Keratinocyte (primary cell): ENCODE measurements around the gene CD24. TPM values are rescaled to one million over a fixed set of nuclear protein-coding genes. Genes with fewer than 3 reads are reported as not detected.
"Not testable (repeated sequence)": the region's sequence is repeated elsewhere in the genome, so short reads cannot be mapped to it uniquely, and the experiment has no call there.

ENCODE experiments used
- DNase-seq: peaks from one replicate; pipeline ENCODE4 v3.0.0-alpha.2; 2011; ENCODE audit warnings: low read depth, missing footprints, low spot score
- FAIRE-seq: peaks from 2 replicates; lab custom pipeline; 2011; peaks lifted over from hg19 to GRCh38; lab: Jason Lieb, UNC
- H2AFZ ChIP-seq: 2 replicates; pipeline ENCODE4 v1.6.0; 2012; ENCODE audit warnings: low read length, control low read depth, inconsistent platforms; ENCODE audit not compliant: control insufficient read depth
- H3K27ac ChIP-seq: 2 replicates; pipeline ENCODE4 v1.5.1; 2011; ENCODE audit warnings: low read length; ENCODE audit not compliant: control insufficient read depth, insufficient read depth
- H3K27me3 ChIP-seq: 3 replicates; pipeline ENCODE4 v1.6.0; 2011; ENCODE audit warnings: low read length; ENCODE audit not compliant: control insufficient read depth, insufficient read depth; ENCODE audit errors: extremely low read depth
- H3K36me3 ChIP-seq, 2 experiments: 2 replicates in 1 of 2; 3 replicates in 1 of 2; pipeline ENCODE4 v1.5.1; 2011; ENCODE audit warnings: low read length in 2 of 2, mild to moderate bottlenecking in 1 of 2; ENCODE audit not compliant: control insufficient read depth in 2 of 2, insufficient read depth in 2 of 2; ENCODE audit errors: extremely low read depth in 1 of 2
- H3K4me1 ChIP-seq: 3 replicates; pipeline ENCODE4 v1.5.1; 2011; ENCODE audit warnings: low read length; ENCODE audit not compliant: control insufficient read depth, insufficient read depth; ENCODE audit errors: extremely low read depth
- H3K4me2 ChIP-seq: 3 replicates; pipeline ENCODE4 v1.6.0; 2011; ENCODE audit warnings: low read depth, low read length; ENCODE audit not compliant: control insufficient read depth, insufficient read depth; ENCODE audit errors: extremely low read depth
- H3K4me3 ChIP-seq, 3 experiments: fragments of 200-600 bp in 1 of 3; sonication (generic) in 1 of 3; 2 replicates in 2 of 3; 3 replicates in 1 of 3; pipeline ENCODE4 v1.5.1; 2011 to 2016; ENCODE audit warnings: low read length in 3 of 3, mild to moderate bottlenecking in 3 of 3, control low read depth in 2 of 3, inconsistent platforms in 1 of 3, low read depth in 1 of 3, mixed read lengths in 1 of 3, mixed run types in 1 of 3, moderate library complexity in 1 of 3; ENCODE audit not compliant: control insufficient read depth in 2 of 3, insufficient read depth in 2 of 3; ENCODE audit errors: extremely low read depth in 1 of 3
- H3K79me2 ChIP-seq: 2 replicates; pipeline ENCODE4 v1.6.0; 2012; ENCODE audit warnings: low read length; ENCODE audit not compliant: control insufficient read depth, insufficient read depth
- H3K9ac ChIP-seq: 3 replicates; pipeline ENCODE4 v1.6.0; 2011; ENCODE audit warnings: low read length; ENCODE audit not compliant: control insufficient read depth, insufficient read depth; ENCODE audit errors: extremely low read depth
- H3K9me1 ChIP-seq: 3 replicates; pipeline ENCODE4 v1.6.0; 2011; ENCODE audit warnings: low read length; ENCODE audit not compliant: control insufficient read depth, insufficient read depth; ENCODE audit errors: extremely low read depth
- H3K9me3 ChIP-seq: 2 replicates; pipeline ENCODE4 v1.5.1; 2012; ENCODE audit warnings: low read depth, low read length; ENCODE audit not compliant: control insufficient read depth
- H4K20me1 ChIP-seq: 3 replicates; pipeline ENCODE4 v1.6.0; 2011; ENCODE audit warnings: low read length; ENCODE audit not compliant: control insufficient read depth, insufficient read depth; ENCODE audit errors: extremely low read depth
- EZH2 ChIP-seq: IDR thresholded peaks from one replicate; pipeline ENCODE4 v1.6.1; 2012; ENCODE audit warnings: inconsistent platforms, mild to moderate bottlenecking, low read length, moderate library complexity
- dilution Hi-C: fragments of 300-500 bp; cut with MboI; formaldehyde crosslinking; loops from one replicate; pipeline ENCODE4 v1.7.0; 2020; ENCODE audit warnings: low sequenced_read_pairs; ENCODE audit not compliant: extremely low pct_ligation_motif_present
- polyA plus RNA-seq, 5 experiments: library from polyadenylated mRNA; depleted of rRNA in 3 of 5; stranded (reverse) in 3 of 5; stranded (forward) in 1 of 5; unstranded in 1 of 5; fragments of >200 nt; gene quantifications; 1 replicate in 1 of 5; 2 replicates in 3 of 5; 3 replicates in 1 of 5; pipeline versions ENCODE4 v1.2.1 to v1.2.3, GENCODE V29; 2011 to 2012; ENCODE audit warnings: missing spikeins in 2 of 5, low read depth in 1 of 5, low replicate concordance in 1 of 5
- TF ChIP-seq, protein P1 (sequence below), 3 experiments: IDR thresholded peaks in 1 of 3; conservative IDR thresholded peaks in 1 of 3; optimal IDR thresholded peaks in 1 of 3; 2 replicates in 2 of 3; 3 replicates in 1 of 3; pipeline versions ENCODE3 to v1.5.1; 2011; ENCODE audit warnings: low read length in 3 of 3, mild to moderate bottlenecking in 3 of 3, moderate library complexity in 2 of 3, control low read depth in 1 of 3, inconsistent platforms in 1 of 3; ENCODE audit not compliant: insufficient read depth in 2 of 3; ENCODE audit errors: extremely low read depth in 1 of 3

CD24 gene
- polyA plus RNA-seq, 1 donor (not counting 4 experiments of a cell fraction or from before 2014, with no cell fraction given), result 681 TPM

DNA sequence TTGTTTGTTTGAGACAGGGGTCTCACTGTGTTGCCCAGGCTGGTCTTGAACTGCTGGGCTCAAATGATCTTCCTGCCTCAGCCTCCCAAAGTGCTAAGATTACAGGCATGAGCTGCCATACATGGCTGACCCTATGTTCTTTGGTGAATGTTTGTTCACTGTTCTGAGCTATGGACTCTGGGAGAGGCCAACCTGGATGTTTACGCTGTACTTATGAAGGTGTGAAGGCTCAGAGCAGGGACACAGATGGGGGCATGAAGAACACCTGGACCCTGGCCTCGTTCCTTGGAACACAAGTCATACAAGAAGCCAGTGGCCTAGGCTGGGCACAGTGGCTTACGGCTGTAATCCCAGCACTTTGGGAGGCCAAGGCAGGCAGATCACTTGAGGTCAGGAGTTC is 21.1 kb upstream of the CD24 start:
- Histone ChIP-seq H3K4me3 (no peak overlapping the region), H3K4me2 (no peak overlapping the region), H3K4me1 (no peaks in the 10 kb centered on the region), H3K27me3 (no peaks in the 10 kb centered on the region), H3K9me1 (no peaks in the 10 kb centered on the region), H3K9me3 (no peaks in the 10 kb centered on the region), H3K79me2 (no peaks in the 10 kb centered on the region), H4K20me1 (no peaks in the 10 kb centered on the region), H3K27ac (no peak overlapping the region), H2AFZ (no peak overlapping the region), H3K9ac (no peak overlapping the region), H3K36me3 (no peaks in the 10 kb centered on the region)
- no peak for TF ChIP-seq EZH2
- TF ChIP-seq, protein P1, sequence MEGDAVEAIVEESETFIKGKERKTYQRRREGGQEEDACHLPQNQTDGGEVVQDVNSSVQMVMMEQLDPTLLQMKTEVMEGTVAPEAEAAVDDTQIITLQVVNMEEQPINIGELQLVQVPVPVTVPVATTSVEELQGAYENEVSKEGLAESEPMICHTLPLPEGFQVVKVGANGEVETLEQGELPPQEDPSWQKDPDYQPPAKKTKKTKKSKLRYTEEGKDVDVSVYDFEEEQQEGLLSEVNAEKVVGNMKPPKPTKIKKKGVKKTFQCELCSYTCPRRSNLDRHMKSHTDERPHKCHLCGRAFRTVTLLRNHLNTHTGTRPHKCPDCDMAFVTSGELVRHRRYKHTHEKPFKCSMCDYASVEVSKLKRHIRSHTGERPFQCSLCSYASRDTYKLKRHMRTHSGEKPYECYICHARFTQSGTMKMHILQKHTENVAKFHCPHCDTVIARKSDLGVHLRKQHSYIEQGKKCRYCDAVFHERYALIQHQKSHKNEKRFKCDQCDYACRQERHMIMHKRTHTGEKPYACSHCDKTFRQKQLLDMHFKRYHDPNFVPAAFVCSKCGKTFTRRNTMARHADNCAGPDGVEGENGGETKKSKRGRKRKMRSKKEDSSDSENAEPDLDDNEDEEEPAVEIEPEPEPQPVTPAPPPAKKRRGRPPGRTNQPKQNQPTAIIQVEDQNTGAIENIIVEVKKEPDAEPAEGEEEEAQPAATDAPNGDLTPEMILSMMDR (optimal IDR thresholded peaks at IDR 0.05 in 1 of 3, IDR thresholded peaks at IDR 0.05 in 1 of 3, conservative IDR thresholded peaks at IDR 0.05 in 1 of 3; ENCODE audit: extremely low read depth in 1 of 3, insufficient read depth in 2 of 3, low read length in 3 of 3), result no peak
- DNase-seq, result no peak
- FAIRE-seq, result no peak
- dilution Hi-C loops, result no loop called here

DNA sequence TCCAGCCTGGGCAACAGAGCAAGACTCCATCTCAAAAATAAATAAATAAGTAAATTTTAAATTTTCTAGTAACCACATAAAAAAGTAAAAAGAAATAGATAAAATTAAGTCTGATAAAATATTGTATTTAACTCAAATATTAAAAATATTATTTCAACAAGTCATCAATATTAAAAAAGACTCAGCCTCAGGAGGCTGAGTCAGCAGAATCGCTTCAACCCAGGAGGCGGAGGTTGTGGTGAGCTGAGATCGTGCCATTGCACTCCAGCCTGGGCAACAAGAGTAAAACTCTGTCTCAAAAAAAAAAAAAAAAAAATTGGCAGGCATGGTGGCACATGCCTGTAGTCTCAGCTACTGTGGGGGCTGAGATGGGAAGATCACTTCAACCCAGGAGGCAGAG is 15.2 kb upstream of the CD24 start:
- H3K9me3 ChIP-seq, H3K4me2 ChIP-seq, FAIRE-seq: not testable (repeated sequence)

DNA sequence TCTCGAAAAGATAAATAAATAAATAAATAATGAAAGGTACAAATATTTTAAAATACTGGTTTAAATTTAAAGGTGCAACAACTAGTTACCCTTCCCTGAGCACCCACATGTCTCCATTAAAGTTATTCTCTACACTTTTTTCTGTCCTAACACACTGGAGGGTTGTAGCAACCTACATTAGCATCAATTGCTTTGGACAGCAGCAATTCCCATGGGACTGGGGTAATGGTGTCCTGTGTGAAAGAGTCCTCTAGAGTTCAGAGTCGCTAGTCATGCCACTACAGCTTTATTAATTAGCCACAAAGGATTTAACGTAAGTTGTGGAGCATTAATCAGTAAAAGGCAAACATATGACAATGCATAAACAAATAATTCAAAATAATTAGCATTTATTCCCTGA is 14.1 kb upstream of the CD24 start:
- H2AFZ ChIP-seq, result no peak overlapping the region
- H3K27me3 ChIP-seq, result no peaks in the 10 kb centered on the region
- H3K9ac ChIP-seq, result no peak overlapping the region
- H3K79me2 ChIP-seq, result no peaks in the 10 kb centered on the region
- FAIRE-seq (no peak), DNase-seq (no peak)
- no peak for TF ChIP-seq EZH2
- TF ChIP-seq, protein P1 (optimal IDR thresholded peaks at IDR 0.05 in 1 of 3, IDR thresholded peaks at IDR 0.05 in 1 of 3, conservative IDR thresholded peaks at IDR 0.05 in 1 of 3; ENCODE audit: extremely low read depth in 1 of 3, insufficient read depth in 2 of 3, low read length in 3 of 3), result no peak
- no peaks in the 10 kb centered on the region for H3K9me1 ChIP-seq
- no peaks in the 10 kb centered on the region for H3K9me3 ChIP-seq
- H3K4me2 ChIP-seq, result no peak overlapping the region
- H4K20me1 ChIP-seq, result no peaks in the 10 kb centered on the region
- no peaks in the 10 kb centered on the region for H3K4me1 ChIP-seq
- H3K4me3 ChIP-seq, result no peak overlapping the region
- dilution Hi-C loops, result no loop called here
- no peaks in the 10 kb centered on the region for H3K36me3 ChIP-seq
- no peak overlapping the region for H3K27ac ChIP-seq

More for the DNA sequence above, 15.2 kb upstream of the CD24 start:
- H3K9ac ChIP-seq, H3K36me3 ChIP-seq, H3K4me3 ChIP-seq, H3K27me3 ChIP-seq, DNase-seq, H3K79me2 ChIP-seq, H3K27ac ChIP-seq, H2AFZ ChIP-seq, H3K4me1 ChIP-seq, H3K9me1 ChIP-seq, H4K20me1 ChIP-seq, dilution Hi-C loops: not testable (repeated sequence)
